H1 (cell line): Measurements from ENCODE around the gene ERC1. TPM values are rescaled to one million over a fixed set of nuclear protein-coding genes. Genes with fewer than 3 reads are reported as not detected.

Experiments used
- EGR1 ChIP-seq: IDR thresholded peaks from 2 replicates; pipeline ENCODE4 v1.6.1; 2011; ENCODE audit warnings: low read depth, low read length, borderline replicate concordance
- polyA plus RNA-seq, 7 experiments: library from polyadenylated mRNA; depleted of rRNA in 3 of 7; stranded (reverse) in 5 of 7; unstranded in 2 of 7; fragments of >200 nt in 5 of 7; fragments of 200-250 nt in 2 of 7; gene quantifications; 1 replicate in 5 of 7; 2 replicates in 1 of 7; 4 replicates in 1 of 7; pipeline versions ENCODE4 v1.2.1 to v1.2.3, GENCODE V29; 2011 to 2013; ENCODE audit warnings: missing spikeins in 2 of 7, mixed read lengths in 2 of 7
- total RNA-seq: library from RNA; stranded (reverse); fragmentation: NEBNext Ultra II Directional; extraction: Animal tissue kit (Norgen Biotek cat#: 25700); gene quantifications from 2 replicates; pipeline ENCODE4 v1.2.1, GENCODE V29; 2021
- TF ChIP-seq, protein P1 (sequence below): fragments of 300-600 bp; sonication (generic); IDR thresholded peaks from 2 replicates; pipeline ENCODE4 v1.7.1; 2012; ENCODE audit warnings: low read length, moderate library complexity, mild to moderate bottlenecking, inconsistent platforms; ENCODE audit not compliant: insufficient replicate concordance

The ERC1 gene
- total and polyA plus RNA-seq, 2 of the 8 experiments (the other 6 are each of a cell fraction or from before 2014, with no cell fraction given), result 7.8 to 45.7 TPM

DNA sequence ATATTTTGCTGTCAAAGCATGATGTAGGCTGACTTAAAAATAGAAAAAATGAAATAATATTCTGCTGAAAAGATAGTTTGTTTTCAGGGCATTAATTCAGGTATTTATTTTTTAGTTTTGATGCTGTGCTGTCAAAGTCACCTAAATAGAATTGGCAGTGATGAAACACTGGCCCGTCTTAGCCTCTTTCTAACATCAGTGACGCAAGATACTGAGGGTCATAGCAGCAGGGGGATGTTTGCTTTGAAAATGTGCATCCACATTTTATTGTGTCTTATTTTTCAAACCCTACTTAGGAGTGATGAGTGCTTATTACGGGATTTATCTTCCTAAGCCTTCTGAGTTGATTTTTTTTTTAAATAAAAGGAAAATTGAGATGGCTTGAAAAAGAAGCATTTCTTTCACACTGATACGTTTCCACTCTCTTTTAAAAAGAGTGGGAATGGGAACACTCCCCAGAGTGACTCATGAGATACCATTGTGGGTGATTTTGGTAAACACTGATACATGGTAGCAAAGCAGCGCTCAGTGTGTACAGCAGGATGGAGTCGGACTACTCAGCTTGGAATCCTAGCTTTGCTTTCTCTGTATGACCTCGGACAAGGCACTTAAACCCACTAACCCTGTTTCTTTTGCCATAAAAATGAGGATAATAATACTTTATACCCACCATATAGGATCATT lies 290.8 kb downstream of the ERC1 start (continued):
- TF ChIP-seq, protein P1, sequence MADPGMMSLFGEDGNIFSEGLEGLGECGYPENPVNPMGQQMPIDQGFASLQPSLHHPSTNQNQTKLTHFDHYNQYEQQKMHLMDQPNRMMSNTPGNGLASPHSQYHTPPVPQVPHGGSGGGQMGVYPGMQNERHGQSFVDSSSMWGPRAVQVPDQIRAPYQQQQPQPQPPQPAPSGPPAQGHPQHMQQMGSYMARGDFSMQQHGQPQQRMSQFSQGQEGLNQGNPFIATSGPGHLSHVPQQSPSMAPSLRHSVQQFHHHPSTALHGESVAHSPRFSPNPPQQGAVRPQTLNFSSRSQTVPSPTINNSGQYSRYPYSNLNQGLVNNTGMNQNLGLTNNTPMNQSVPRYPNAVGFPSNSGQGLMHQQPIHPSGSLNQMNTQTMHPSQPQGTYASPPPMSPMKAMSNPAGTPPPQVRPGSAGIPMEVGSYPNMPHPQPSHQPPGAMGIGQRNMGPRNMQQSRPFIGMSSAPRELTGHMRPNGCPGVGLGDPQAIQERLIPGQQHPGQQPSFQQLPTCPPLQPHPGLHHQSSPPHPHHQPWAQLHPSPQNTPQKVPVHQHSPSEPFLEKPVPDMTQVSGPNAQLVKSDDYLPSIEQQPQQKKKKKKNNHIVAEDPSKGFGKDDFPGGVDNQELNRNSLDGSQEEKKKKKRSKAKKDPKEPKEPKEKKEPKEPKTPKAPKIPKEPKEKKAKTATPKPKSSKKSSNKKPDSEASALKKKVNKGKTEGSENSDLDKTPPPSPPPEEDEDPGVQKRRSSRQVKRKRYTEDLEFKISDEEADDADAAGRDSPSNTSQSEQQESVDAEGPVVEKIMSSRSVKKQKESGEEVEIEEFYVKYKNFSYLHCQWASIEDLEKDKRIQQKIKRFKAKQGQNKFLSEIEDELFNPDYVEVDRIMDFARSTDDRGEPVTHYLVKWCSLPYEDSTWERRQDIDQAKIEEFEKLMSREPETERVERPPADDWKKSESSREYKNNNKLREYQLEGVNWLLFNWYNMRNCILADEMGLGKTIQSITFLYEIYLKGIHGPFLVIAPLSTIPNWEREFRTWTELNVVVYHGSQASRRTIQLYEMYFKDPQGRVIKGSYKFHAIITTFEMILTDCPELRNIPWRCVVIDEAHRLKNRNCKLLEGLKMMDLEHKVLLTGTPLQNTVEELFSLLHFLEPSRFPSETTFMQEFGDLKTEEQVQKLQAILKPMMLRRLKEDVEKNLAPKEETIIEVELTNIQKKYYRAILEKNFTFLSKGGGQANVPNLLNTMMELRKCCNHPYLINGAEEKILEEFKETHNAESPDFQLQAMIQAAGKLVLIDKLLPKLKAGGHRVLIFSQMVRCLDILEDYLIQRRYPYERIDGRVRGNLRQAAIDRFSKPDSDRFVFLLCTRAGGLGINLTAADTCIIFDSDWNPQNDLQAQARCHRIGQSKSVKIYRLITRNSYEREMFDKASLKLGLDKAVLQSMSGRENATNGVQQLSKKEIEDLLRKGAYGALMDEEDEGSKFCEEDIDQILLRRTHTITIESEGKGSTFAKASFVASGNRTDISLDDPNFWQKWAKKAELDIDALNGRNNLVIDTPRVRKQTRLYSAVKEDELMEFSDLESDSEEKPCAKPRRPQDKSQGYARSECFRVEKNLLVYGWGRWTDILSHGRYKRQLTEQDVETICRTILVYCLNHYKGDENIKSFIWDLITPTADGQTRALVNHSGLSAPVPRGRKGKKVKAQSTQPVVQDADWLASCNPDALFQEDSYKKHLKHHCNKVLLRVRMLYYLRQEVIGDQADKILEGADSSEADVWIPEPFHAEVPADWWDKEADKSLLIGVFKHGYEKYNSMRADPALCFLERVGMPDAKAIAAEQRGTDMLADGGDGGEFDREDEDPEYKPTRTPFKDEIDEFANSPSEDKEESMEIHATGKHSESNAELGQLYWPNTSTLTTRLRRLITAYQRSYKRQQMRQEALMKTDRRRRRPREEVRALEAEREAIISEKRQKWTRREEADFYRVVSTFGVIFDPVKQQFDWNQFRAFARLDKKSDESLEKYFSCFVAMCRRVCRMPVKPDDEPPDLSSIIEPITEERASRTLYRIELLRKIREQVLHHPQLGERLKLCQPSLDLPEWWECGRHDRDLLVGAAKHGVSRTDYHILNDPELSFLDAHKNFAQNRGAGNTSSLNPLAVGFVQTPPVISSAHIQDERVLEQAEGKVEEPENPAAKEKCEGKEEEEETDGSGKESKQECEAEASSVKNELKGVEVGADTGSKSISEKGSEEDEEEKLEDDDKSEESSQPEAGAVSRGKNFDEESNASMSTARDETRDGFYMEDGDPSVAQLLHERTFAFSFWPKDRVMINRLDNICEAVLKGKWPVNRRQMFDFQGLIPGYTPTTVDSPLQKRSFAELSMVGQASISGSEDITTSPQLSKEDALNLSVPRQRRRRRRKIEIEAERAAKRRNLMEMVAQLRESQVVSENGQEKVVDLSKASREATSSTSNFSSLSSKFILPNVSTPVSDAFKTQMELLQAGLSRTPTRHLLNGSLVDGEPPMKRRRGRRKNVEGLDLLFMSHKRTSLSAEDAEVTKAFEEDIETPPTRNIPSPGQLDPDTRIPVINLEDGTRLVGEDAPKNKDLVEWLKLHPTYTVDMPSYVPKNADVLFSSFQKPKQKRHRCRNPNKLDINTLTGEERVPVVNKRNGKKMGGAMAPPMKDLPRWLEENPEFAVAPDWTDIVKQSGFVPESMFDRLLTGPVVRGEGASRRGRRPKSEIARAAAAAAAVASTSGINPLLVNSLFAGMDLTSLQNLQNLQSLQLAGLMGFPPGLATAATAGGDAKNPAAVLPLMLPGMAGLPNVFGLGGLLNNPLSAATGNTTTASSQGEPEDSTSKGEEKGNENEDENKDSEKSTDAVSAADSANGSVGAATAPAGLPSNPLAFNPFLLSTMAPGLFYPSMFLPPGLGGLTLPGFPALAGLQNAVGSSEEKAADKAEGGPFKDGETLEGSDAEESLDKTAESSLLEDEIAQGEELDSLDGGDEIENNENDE, result no peak
- TF ChIP-seq EGR1, result no peak
